ENCODE data around the gene RTL10.

Gene RTL10

DNA sequence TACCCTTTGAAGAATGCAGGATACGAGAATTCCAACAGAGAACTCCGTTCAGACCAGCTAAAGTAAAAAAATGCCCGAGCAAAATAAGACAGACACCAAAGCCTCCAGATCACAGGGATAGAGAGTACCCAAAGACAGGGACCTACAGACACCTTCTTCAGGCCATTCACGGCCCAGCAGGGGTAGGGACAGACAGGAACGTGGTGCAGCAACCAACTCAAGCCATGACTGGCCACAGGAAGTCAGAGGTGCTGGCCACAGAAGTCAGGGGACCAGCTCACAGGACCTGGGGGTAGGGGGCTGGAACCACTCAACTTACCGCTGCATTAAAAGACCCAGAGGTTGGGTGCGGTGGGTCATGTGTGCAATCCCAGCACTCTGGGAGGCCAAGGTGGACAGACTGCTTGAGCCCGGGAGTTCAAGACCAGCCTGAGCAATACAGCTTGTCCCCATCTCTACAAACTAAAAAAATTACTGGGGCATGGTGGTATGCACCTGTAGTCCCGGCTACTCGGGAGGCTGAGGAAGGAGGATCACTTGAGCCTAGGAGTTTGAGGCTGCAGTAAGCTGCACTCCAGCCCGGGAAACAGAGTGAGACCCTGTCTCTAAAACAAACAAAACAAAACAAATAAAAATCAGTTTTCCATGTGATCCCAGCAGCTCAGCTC, 47.0 kb upstream of the RTL10 start:
- no peak overlapping the region for H3K27ac ChIP-seq
- no peaks in the 10 kb centered on the region for H3K27me3 ChIP-seq
- H3K9me3 ChIP-seq = no peaks in the 10 kb centered on the region
- no peaks in the 10 kb centered on the region for H3K4me1 ChIP-seq (ENCODE audit: control insufficient read depth in 1 of 2, insufficient read depth in 1 of 2, low read depth in 1 of 2, low read length in 1 of 2)
- TF ChIP-seq, protein P1, sequence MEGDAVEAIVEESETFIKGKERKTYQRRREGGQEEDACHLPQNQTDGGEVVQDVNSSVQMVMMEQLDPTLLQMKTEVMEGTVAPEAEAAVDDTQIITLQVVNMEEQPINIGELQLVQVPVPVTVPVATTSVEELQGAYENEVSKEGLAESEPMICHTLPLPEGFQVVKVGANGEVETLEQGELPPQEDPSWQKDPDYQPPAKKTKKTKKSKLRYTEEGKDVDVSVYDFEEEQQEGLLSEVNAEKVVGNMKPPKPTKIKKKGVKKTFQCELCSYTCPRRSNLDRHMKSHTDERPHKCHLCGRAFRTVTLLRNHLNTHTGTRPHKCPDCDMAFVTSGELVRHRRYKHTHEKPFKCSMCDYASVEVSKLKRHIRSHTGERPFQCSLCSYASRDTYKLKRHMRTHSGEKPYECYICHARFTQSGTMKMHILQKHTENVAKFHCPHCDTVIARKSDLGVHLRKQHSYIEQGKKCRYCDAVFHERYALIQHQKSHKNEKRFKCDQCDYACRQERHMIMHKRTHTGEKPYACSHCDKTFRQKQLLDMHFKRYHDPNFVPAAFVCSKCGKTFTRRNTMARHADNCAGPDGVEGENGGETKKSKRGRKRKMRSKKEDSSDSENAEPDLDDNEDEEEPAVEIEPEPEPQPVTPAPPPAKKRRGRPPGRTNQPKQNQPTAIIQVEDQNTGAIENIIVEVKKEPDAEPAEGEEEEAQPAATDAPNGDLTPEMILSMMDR (IDR thresholded peaks at IDR 0.05) = no peak
- H3K4me3 ChIP-seq (ENCODE audit: low read depth in 1 of 2, low read length in 1 of 2) = no peak overlapping the region
- peaks cover 44% of the 10 kb centered on the region for H3K36me3 ChIP-seq

DNA sequence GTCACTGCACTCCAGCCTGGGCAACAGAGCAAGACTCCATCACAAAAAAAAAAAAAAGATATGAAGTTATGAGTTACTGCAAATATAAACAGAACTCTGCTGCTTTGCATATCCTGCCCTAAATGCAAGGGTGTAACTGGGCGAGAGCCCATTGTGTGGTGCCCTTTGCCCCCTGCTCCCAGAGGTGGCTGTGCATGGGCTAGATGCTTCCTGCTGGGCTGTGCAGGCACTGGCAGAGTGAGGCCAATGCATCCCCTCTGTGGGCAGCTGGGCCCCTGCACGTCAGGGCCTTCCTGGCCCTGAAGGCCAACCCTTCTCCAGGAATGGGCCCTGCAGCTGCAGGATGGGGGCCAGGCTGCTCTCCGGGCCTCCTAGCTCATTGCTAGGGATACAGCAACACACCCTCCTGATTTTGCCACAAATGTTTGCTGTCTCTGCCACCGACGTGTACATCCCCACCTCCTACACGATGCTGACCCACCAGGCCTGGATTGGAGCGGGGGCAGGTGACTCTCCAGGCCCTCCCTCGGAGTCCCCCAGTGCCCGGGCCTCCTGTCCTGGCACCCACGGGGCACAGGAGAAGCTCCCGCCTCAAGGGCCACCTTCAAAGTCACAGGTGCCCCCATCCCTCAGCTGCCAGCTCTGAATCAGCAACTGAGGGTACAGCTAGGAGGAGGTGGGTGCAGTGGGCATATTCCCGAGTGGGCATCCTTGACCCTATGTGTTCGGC, 46.2 kb upstream of the RTL10 start:
- Histone ChIP-seq H3K27ac (no peak overlapping the region), H3K9me3 (no peaks in the 10 kb centered on the region), H3K27me3 (no peaks in the 10 kb centered on the region), H3K4me1 (ENCODE audit: control insufficient read depth in 1 of 2, insufficient read depth in 1 of 2, low read depth in 1 of 2, low read length in 1 of 2) (no peaks in the 10 kb centered on the region), H3K36me3 (peaks cover 39% of the 10 kb centered on the region), H3K4me3 (ENCODE audit: low read depth in 1 of 2, low read length in 1 of 2) (no peak overlapping the region)
- TF ChIP-seq, protein P1 (IDR thresholded peaks at IDR 0.05) = no peak

- H3K4me1 ChIP-seq (ENCODE audit: control insufficient read depth in 1 of 2, insufficient read depth in 1 of 2, low read depth in 1 of 2, low read length in 1 of 2) = no peaks in the 10 kb centered on the region
- peaks cover 47% of the 10 kb centered on the region for H3K36me3 ChIP-seq
- no peaks in the 10 kb centered on the region for H3K27me3 ChIP-seq
- no peaks in the 10 kb centered on the region for H3K9me3 ChIP-seq
- TF ChIP-seq, protein P1 (IDR thresholded peaks at IDR 0.05) = no peak
- no peak overlapping the region for H3K4me3 ChIP-seq (ENCODE audit: low read depth in 1 of 2, low read length in 1 of 2)
- H3K27ac ChIP-seq = no peak overlapping the region
Measured at GRCh38 chr22:19898831-19899567, 44.3 kb upstream of the RTL10 start.

DNA sequence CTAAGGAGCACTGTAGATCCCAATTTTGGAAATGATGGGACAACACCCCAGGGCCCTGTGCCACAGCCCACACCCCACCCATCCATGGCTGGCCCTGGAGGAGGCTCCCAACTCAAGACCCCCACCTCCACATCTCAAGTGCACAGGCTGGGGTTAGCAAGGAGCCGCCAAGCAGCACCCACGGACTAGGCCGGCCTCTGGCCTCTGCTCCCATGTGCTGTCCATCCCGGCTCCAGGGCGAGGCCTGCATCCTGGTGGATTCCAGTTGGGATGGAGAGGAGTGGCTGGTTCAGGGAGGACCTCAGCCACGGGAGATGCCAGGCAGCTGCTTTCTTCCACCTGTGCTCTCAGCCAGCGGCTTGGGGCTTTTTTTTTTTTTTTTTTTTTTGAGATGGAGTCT, 43.5 kb upstream of the RTL10 start:
- TF ChIP-seq, protein P1 (IDR thresholded peaks at IDR 0.05) = no peak
- H3K27me3 ChIP-seq = no peaks in the 10 kb centered on the region
- no peaks in the 10 kb centered on the region for H3K9me3 ChIP-seq
- peaks cover 49% of the 10 kb centered on the region for H3K36me3 ChIP-seq
- H3K4me3 ChIP-seq (ENCODE audit: low read depth in 1 of 2, low read length in 1 of 2) = no peak overlapping the region
- no peaks in the 10 kb centered on the region for H3K4me1 ChIP-seq (ENCODE audit: control insufficient read depth in 1 of 2, insufficient read depth in 1 of 2, low read depth in 1 of 2, low read length in 1 of 2)
- no peak overlapping the region for H3K27ac ChIP-seq

- H3K36me3 ChIP-seq = peaks cover 49% of the 10 kb centered on the region
- no peak overlapping the region for H3K27ac ChIP-seq
- H3K4me1 ChIP-seq (ENCODE audit: control insufficient read depth in 1 of 2, insufficient read depth in 1 of 2, low read depth in 1 of 2, low read length in 1 of 2) = no peaks in the 10 kb centered on the region
- H3K27me3 ChIP-seq = no peaks in the 10 kb centered on the region
- TF ChIP-seq, protein P1 (IDR thresholded peaks at IDR 0.05) = no peak
- no peak overlapping the region for H3K4me3 ChIP-seq (ENCODE audit: low read depth in 1 of 2, low read length in 1 of 2)
- no peaks in the 10 kb centered on the region for H3K9me3 ChIP-seq
Measured at GRCh38 chr22:19897726-19898125, 43.1 kb upstream of the RTL10 start.

Data from neutrophil (primary cell).